ENCODE results near the gene STX7.

Gene STX7

DNA sequence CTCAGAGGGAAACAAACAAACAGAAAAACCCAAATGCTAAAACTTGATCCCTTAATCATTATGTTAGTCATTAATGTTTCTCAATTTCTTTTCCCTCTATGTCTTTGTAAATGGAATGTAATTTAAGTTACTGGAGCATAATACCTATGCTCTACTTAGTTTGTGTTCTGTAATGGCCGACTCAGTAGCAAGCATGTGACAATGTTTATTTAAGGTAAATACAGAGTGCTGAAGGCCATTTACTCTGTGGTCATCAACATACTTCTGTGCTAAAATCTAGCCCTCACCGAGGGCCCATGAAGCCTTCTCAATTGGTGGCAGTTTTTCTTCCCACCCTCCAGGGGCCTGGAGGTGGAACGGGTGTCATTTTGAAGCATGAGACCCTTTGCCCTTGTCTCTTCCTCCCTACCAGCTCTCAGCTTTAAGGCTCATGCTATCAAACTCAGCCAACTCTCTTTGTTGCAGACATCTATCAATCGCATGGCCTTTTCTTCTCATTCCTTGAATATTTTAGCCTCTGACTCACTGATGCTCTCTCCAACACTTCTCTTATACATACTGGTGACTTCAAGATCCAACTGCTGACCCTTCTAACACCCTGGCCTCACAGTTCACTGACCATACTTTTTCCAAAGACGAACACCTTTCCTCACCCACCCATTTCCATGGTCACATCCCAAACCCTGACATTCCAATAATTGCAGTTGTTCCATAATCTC lies 48.2 kb downstream of the STX7 start:
- no peak for DNase-seq (ENCODE audit: low spot score)
- Histone ChIP-seq H3K27ac (no peak overlapping the region), H3K4me3 (no peak overlapping the region)
- no peak for TF ChIP-seq CTCF (IDR thresholded peaks at IDR 0.05)

- Histone ChIP-seq H3K4me3 (no peak overlapping the region), H3K27ac (no peak overlapping the region)
- no peak for TF ChIP-seq CTCF (IDR thresholded peaks at IDR 0.05)
- DNase-seq (ENCODE audit: low spot score): no peak
These were observed 51.0 kb downstream of the STX7 start for GRCh38 chr6:132461958-132462357.

DNA sequence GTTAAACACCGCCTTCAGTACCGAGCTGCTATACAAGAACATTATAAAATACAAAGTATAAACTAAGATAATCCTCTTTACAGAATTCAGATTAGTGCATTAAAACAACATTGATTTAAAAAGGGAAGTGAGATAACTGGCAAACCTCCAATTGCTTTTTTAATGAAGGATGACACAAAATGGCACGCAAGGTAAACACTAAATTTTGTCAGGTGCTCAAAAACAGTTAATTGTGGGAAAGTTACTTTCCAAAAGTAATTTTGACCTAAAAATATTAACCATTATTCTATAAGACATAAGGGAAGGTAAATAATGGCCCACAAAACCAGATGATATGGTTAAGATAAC lies 53.3 kb downstream of the STX7 start:
- no peak for DNase-seq (ENCODE audit: low spot score)
- TF ChIP-seq CTCF (IDR thresholded peaks at IDR 0.05): no peak
- Histone ChIP-seq H3K27ac (no peak overlapping the region), H3K4me3 (no peak overlapping the region)

DNA sequence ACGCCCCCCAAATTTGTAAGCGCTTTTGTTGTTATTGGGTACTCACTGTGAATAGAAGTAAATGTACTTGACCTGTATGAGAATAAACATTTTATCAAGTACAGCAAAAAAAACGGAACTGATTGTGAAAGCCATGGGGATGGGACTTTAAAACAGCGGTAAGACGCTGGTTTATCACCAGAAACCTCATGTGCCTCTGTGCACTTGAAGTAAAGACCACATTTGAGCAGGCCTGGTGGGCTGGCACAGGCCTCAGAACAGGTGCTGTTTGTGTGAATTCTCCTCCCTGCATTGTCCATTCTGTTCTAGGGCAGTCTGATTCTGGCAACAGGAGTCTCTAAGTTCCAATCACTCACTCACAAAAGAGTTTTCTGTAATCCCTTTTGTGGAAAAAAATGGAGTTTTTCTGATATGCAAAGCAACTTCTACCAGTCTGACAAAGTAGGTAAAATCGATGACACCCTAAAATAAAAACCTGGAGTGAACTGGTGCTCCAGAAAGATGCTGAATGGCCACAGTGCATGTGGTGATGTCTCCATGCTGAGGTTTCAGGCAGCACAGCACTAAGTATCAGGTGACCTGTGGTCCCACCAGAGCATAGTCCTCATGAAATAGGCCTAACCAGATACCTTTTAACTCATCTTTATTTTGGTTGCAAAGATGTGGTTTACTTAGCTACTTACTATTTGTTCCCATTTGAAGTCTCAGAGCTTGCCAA lies 53.9 kb downstream of the STX7 start:
- no peak overlapping the region for H3K4me3 ChIP-seq
- no peak for TF ChIP-seq CTCF (IDR thresholded peaks at IDR 0.05)
- no peak for DNase-seq (ENCODE audit: low spot score)
- H3K27ac ChIP-seq: no peak overlapping the region

GRCh38 chr6:132456700-132457143 lies 56.2 kb downstream of the STX7 start:
- TF ChIP-seq CTCF (IDR thresholded peaks at IDR 0.05): no peak
- no peak overlapping the region for H3K4me3 ChIP-seq
- DNase-seq (ENCODE audit: low spot score): no peak
- no peak overlapping the region for H3K27ac ChIP-seq

DNA sequence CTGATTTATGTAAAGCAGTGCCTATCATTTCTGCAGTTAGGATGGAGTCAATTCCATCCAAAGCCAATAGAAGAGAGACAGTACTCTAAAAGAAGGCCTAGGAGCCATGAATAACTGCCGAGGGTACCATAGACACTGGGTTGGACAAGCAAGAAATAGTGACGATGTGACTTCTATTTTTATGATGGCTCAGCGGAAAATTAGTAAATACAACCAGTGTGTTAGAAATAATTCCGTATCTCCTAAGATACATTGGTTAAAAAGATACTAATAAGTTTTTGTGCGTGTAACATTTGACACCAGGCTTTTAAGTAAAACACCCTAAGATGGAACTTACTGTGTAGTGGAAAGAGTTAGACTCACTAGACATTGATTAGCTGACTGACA lies 66.1 kb downstream of the STX7 start:
- H3K4me3 ChIP-seq: no peak overlapping the region
- H3K27ac ChIP-seq: no peak overlapping the region
- DNase-seq (ENCODE audit: low spot score): no peak
- no peak for TF ChIP-seq CTCF (IDR thresholded peaks at IDR 0.05)

All from coronary artery (tissue), 2 donors.